ENCODE results near the gene STK11.
"Not testable (repeated sequence)": the region's sequence is repeated elsewhere in the genome, so short reads cannot be mapped to it uniquely, and the experiment has no call there.

Gene STK11

DNA sequence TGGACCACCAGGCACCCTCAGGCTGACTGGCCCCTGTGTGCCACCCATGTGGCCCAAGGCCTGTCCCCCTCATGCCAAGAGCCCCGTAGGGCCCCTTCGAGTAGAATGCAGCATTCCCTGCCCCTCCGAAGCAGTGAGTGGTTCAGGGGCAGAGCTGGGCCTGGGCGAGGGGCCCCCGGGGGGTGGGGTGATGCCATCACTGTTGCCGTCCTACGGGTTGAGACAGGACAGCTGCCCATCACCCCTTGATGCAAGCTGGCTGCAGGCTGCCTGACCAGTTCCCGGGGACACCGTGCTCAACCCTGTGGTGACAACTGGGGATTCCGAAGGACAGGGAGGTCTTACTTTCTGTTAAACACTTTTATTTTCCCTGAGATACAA, 36.2 kb upstream of the STK11 start:
- no peak for DNase-seq

GRCh38 chr19:1169921-1170885, 35.4 kb upstream of the STK11 start:
- DNase-seq, result no peak

- DNase-seq, result peak; percentile 77
Observed at GRCh38 chr19:1170938-1171754, 34.4 kb upstream of the STK11 start.

DNA sequence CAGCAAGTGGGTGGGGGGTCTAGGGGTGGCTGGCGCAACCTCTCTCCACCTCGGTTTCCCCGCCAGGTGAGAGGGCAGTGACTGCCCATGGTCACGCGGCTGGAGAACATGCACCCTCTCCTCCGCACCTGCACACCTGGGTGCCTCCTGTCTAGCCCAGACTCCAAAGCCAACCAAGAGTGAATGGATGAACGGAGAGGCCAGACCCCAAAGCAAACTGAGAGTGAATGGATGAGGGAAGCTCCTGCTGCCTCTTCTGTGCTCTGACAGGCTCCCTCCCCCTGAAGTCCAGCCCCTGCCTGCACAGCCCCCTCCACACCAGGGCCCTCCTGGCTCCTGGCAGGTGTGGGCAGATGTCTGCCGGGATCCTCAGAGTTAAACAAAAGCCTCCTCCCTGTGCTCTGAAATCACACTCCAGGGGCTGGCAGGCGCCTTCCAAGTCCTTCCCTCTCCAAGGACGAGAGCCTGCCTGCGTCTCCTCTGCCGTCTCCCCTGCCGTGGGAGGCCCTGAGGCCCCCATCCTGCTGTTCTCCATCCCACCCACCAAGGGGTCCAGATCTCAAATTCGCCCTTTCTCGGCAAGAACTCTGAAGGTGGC, 33.7 kb upstream of the STK11 start:
- DNase-seq, result no peak

GRCh38 chr19:1172353-1173158, 33.0 kb upstream of the STK11 start:
- peak; percentile 79 for DNase-seq

GRCh38 chr19:1173159-1173844, 32.3 kb upstream of the STK11 start:
- peak; percentile 38 for DNase-seq

DNA sequence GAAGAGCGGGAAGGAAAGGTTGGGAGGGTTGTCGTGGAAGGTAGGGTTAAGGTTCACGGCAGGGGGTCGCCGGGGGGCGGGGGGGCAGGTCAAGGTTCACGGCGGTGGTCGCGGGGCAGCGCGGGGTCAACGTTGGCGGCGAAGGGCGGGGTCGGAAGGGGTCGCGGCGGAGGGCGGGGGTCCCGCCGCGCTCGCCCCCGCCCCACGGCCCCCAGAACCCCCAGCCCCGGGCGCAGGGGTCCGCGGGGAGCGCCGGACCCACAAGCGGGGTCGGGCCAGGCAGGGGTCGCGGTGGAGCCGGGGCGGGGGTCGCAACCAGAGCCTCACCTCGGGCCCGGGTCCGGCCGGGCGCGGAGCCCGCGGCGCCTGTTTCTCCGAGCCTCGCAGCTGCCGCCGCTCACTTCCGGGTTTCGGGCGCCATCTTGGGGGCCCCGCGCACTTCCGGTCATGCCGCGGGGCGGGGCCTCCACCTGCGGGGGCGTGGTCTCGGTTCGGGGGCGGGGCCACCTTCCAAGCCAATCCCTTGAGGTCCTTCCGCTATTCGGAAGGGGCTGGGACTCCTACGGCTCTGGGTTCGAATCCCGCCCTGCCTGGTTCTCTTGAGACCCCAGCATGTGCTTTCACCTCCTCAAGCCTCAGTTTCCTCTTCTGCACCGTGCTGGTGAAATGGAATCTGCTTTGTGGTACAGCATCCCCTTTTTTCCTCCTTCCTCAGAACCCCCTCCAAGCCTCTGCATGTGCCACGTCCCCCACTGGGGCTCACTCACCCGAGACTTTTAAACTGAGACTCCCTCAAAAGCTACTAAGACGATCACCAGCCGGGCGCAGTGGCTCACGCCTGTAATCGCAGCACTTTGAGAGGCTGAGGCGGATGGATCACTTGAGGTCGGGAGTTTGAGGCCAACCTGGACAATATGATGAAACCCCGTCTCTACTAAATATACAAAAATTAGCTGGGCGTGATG, 31.5 kb upstream of the STK11 start, which contains the start of gene SBNO2:
Gene SBNO2 (minus strand): TSS at position 424 of the 965 bp plus-strand sequence. CDS start 19,992 bp downstream, outside the sequence.
- DNase-seq, result peak; percentile 87

GRCh38 chr19:1177322-1178114, 28.1 kb upstream of the STK11 start:
- DNase-seq, result no peak

- DNase-seq, result no peak
Observed at GRCh38 chr19:1181606-1182005, 24.0 kb upstream of the STK11 start.

DNA sequence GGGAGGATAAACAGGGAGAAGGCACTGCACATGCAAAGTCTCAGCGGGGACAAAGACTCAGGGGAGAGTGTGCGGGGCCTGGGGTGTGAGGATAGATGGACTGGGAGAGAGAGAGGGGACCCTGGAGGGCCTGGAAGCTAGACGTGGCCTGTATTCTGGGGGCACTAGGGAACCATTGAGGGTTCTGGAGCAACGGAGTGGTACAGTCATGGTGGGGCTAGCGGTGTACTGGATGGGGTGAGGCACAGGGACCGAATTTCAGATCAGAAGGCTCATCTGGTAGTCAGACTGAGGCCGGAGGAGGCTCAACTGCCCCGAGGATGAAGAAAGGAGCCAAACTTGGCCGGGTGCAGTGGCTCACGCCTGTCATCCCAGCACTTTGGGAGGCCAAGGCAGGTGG, 23.5 kb upstream of the STK11 start:
- DNase-seq, result no peak

- DNase-seq, result no peak
Observed at GRCh38 chr19:1182727-1183126, 22.9 kb upstream of the STK11 start.

DNA sequence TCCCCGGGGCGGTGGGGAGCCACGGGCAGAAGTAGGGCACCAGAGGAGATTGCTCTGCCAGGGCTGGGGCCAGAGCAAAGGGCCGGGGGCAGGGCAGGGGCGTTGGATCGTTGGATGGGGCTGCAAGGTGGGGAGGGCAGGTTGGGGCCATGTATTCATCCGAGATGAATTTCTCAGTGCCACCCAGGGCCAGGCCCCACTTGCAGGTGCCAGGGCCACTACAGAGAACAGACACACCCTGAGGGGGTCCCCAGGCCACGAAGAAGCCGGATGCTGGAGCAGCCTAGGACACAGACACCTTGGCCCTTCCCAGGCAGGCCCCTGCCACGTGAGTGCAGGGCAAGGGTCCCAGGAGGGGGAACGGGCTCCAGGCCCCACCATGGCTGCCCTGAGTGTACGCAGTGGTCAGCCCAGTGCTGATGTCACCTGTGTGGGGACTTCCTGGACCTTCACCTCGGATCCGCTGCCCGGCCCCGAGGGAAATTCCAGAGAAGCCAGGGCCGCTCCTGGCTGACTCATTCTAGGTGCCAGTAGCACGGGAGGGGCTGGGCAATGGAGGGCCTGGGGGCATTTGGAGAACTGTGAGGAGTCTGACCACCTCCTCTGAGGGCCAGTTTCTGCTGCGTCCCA, 21.9 kb upstream of the STK11 start:
- no peak for DNase-seq

DNA sequence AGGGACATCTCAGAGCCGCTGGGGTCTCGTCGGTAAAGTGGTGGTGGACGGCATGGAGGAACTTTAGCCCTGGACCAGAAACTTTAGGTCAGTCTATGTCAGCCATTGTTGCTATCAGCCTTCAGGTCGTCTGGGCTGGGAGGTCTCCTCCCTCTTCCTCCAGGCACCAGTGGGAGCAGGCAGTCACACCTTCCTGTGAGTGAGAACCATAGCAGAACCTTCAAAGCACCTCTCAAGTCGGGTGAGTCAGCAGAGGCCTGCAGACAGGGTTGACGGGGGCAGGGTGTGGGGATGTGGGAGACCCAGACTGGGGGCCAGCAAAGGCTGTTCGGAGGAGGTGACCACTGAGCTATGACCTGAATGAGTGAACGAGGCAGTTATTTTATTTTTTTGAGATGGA, 16.2 kb upstream of the STK11 start:
- no peak for DNase-seq

DNA sequence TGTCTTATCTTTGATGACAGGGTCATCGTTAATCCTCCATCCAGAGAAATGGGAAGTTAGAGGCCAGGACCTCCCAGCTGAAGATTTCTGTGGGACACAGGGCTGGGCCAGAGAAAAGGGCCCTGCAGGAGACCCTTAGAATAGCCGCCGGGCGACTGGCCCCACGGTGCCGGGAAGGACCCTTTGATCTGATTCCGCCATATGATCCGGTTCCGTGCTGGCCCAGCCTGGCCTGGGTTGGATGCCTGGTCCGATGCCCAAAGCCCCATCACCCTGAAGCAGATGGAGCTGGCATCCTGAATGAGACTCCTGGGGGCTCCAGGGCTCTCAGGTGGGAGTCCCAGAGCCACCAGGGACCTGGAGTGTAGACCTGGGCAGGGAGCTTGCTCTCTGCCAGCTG, 6.0 kb upstream of the STK11 start:
- DNase-seq, result no peak

DNA sequence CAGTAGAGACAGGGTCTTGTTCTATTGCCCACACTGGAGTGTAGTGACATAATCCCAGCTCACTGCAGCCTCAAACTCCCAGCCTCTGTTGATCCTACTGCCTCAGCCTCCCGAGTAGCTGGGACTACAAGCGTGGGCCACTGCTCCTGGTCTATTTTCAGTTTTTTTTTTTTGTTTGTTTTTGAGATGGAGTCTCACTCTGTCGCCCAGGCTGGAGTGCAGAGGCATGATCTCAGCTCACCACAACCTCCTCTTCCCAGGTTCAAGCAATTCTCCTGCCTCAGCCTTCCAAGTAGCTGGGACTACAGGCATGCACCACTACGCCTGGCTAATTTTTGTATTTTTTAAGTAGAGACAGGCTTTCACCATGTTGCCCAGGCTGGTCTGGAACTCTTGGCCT, 5.0 kb upstream of the STK11 start:
- DNase-seq, result not testable (repeated sequence)

GRCh38 chr19:1206150-1206863, 729 bp downstream of the STK11 start:
- DNase-seq, result peak; percentile 34

DNA sequence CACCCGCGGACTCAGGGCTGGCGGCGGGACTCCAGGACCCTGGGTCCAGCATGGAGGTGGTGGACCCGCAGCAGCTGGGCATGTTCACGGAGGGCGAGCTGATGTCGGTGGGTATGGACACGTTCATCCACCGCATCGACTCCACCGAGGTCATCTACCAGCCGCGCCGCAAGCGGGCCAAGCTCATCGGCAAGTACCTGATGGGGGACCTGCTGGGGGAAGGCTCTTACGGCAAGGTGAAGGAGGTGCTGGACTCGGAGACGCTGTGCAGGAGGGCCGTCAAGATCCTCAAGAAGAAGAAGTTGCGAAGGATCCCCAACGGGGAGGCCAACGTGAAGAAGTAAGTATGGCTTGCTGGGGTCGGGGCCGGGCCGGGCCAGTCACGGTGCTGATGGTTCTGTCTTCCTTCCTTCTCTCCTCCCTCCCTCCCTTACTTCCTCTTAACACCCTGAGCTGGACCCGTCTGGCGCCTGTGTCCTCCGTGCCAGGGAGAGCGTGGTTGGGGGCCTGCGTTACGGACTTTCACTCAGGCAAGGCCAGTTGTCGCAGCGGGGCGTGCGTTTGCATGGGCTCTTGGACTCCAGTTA, 1.4 kb downstream of the STK11 start:
- peak; percentile 36 for DNase-seq

DNA sequence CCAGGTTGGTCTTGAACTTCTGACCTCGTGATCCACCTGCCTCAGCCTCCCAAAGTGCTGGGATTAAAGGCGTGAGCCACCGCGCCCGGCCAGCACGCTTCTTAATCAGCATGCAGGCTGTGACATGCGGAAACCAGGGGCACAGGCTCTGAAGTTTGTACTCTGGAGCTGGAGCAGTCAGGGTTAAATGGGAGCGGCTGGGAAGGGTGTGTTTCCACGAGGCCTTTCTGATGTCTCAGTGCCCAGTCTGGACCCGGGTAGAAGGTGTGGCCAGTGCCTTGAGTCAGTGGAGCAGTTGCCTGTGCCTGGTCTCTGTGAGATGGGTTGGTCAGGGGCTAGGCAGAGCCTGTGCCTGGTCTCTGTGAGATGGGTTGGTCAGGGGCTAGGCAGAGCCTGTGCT, 3.3 kb downstream of the STK11 start:
- DNase-seq, result not testable (repeated sequence)
